ENCODE data around the gene AMBN.

Gene AMBN, protein sequence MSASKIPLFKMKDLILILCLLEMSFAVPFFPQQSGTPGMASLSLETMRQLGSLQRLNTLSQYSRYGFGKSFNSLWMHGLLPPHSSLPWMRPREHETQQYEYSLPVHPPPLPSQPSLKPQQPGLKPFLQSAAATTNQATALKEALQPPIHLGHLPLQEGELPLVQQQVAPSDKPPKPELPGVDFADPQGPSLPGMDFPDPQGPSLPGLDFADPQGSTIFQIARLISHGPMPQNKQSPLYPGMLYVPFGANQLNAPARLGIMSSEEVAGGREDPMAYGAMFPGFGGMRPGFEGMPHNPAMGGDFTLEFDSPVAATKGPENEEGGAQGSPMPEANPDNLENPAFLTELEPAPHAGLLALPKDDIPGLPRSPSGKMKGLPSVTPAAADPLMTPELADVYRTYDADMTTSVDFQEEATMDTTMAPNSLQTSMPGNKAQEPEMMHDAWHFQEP

DNA sequence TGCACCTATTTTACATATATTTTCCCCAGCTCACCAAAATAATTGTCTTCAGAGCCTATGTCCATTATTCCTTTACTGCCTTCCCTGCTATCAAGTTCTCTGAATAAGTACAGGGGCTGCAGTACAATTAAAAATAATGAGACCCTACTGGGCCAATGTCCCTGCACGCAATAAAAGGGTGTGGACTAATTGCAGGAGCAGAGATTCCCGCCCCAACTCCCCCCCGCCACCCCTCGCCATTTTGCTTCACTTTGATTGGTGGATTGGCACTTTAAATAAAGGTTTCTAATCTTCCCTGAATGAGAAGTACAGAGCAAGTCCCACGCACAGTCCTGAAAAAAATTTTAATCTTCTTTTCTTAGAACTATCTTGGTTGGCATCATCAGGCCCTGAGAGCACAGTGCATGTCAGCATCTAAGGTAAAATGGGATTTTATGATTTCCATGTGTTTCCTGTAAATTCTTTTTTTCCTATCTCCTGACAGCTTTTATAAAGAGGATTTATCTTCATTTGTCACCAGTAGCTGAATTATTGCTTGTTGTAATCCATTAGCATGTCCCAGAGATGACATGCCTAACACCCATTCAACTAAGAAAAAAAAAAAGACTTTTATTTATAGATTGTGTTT, at the start of gene AMBN:
Gene AMBN (plus strand): TSS at position 302 of the 628 bp plus-strand sequence. CDS start 103 bp downstream, at position 405.
- DNase-seq (ENCODE audit: low spot score) = no peak

DNA sequence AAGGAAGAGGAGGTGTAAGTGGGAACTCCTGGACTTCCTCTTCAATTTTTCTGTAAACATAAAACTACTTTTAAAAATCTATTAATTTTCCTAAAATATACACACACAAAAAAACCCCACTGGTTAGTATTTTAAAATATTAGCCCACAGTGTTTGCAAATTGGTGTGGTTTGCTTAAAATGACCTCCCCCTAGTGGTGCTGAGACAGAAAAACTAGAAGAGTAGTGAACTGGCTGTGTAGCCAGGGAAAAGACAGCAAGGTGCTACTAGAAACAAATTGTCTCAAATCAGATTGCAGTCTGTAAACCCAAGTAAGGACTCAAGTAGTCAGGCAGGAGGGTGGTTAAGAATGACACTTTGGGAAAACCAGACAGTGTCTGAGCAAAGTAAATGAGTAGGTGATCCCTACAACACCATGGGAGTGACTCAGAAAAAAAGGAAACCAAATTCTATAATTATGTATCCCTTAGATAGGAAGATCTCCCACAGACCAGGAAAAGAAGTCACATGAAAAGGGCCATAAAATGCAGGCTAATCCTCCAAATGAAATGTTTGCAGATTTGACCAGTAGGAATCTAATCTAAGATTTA, 47.7 kb upstream of the AMBN start:
- no peak for DNase-seq (ENCODE audit: low spot score)

DNA sequence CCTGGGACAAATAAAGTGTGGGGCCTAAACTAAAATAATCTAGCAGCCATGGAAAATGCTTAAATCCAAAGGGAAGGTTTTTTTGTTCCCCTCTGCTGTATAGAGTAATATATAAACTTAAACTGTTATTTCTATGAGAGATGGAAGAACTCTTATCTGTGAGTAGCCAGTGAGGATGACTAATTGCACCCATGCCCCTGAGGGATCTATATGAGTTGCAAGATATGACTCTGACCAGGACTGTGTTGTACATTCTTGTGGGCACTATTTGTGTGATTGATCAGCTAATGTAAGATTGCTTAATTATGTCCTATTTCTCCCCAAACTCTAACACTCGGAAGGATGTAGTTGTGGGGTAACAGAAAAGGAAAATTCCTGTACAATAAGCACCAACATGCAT, 35.2 kb upstream of the AMBN start:
- no peak for DNase-seq (ENCODE audit: low spot score)

DNA sequence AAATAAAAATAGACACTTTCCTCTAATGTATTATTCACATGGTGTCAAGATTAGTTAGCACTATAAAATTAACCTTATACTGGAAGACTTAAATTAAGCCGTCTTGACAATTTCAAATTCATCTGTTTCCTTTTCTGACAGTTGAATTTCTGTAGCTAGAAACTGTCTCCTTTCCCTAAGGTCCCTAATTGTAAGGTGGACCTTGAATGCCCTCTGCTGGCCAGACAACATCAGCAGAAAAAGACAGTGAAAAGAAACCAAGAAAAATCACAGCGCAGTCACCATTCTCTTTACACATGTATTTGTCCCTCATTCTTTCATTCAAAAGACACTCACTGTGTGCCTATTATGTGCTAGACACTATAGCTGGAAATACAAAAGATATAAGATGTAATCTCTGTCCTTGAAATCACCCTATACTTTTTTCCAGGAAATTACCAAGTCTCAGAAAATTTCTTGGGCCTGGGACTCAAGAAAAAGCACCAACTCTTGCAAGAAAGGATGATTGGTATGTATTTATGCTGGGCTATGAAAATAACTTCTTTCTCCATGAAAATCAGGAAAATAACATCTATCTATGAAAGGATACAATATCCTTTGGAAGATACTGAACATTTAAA, 32.7 kb upstream of the AMBN start:
- DNase-seq (ENCODE audit: low spot score) = peak; percentile 7

DNA sequence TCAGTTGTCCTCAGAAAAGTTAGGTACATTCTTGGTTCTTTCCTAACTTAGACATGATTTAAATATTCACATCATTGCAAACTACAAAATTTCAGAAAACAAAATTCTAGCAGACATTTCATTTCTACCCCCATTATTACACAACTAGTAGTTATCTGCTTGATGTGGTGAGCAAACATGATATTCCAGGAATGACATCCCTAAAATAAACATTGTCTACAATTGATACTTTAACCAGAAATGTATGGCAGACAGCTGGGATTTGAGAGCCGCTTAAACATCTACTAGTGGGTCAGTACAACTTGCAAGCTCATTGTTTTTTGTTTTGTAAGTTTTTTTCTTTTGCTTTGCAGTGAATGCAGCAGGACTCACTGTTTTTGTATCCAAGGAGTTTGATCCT, 32.1 kb upstream of the AMBN start:
- DNase-seq (ENCODE audit: low spot score) = no peak

DNA sequence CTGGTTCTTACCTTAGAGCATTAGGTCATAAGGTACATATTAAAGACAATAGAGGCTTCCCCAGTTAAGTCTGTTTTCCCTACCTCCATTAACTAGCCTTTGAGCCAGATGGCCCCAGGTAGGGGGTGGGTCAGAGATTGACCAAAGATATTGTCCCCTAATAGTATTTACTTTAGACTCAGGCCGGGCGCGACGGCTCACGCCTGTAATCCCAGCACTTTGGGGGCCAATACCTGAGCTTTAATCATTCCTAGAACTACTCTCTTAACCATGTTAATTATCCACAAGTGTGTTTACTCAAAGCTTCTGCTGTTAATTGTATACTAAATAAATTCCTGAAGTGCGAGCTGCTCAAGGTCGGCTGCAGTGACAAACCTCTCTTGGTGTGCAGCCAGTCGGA, 28.0 kb upstream of the AMBN start:
- DNase-seq (ENCODE audit: low spot score) = no peak

DNA sequence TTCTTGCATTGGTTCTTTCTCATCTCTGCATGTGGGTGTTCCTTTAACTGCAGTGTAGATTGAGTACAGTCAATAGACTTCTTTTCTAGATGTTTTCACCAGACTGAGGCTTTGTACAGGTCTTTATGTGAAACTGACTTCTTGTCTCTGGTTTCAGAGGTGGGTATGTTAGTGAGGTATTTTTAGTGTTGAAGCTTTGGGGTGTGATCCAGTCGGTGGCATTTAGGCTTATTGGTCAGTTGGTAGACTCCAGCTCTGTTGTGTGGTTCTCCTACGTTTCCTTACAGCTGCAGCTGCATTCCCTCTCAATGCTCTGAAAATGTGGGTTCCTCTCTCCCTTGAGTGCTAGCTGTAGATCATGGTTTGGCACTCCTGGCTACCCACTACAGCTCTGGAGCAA, 21.3 kb upstream of the AMBN start:
- DNase-seq (ENCODE audit: low spot score) = no peak

DNA sequence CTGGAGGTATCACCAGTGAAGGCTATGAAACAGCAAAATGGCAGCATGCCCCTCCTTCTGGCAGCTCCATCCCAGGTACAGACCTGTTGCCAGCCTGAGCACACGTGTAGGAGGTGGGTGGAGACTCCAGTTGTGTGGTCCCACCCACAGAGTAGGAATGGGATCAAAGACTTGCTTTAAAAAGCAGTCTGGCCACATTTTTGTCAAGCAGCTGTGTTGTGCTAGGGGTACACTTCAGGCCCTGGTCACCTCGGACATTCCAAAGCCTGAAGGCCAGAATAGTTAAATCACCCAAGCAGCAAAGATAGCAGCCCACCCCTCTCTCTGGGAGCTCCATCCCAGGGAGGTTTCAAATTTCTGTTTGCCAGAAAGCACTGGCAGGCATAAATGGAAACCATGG, 20.3 kb upstream of the AMBN start:
- no peak for DNase-seq (ENCODE audit: low spot score)

DNA sequence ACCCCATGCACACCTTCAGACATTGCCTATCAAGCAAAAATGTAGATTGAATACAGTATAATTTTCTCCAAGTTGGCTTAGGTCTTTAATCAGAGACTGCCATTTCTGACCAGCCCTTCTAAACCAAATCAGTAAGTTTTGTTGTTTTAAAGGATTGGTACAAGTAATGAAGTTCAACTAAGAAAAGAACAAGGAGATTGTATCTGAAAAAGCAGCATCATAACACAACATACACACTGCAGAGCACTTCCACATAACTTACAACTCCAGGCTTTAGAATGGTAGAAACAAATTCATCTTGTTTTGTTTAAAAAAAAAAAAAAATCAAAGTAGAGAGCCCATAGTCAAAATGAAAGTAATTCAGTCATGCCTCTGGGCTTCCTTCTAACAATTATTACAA, 16.1 kb upstream of the AMBN start:
- DNase-seq (ENCODE audit: low spot score) = no peak

DNA sequence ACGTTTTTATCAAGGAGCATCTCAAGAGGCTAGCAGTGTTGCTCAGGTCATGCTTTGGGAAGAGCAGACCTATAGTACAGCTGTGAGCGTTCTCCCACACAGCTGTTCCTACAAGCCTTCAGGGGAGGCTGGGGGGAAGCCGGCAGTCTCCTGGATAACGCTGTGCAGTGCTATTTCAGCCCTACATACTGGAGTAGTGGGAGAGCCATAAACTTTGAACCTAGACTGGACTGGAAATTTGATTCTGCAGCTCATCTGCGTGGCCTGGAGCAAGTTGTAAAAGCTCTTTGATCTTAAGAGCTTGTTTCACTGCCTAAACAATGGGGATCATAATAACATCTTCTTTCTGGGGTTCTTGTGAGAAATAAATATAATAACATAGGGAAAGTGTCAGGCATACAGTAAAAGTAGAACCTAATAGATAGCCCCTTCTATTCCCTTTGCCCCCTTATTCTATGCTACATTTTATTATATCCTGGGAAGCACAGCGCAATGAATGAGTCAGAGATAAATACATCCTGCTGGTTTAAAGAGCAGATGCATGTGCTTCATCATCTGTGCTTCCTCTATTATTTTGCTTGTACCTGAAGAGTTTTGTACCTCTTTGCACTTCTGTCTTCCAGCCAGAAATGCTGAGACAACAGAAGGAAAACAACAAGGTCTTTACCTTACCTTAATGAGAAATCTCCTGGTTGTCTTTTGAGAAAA, 14.7 kb upstream of the AMBN start:
- DNase-seq (ENCODE audit: low spot score) = no peak

DNA sequence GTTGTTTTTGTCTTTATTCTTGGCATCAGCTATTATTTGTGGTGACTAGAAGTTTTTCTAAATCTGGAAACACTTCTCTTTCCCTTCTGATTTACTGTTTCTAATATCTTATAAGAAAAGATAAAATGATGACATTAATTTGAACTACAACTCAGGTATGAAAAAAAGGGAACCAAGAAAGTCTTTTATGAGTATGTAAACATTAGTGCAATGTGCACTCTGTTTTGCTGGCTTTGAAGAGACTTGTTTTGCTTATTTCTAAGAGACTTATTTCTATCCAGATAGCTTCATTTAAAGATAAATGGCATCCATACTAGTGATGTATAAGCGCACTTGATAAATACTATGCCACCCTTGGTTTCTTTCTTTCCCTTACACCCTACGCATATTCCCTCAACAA, 10.1 kb upstream of the AMBN start:
- no peak for DNase-seq (ENCODE audit: low spot score)

DNA sequence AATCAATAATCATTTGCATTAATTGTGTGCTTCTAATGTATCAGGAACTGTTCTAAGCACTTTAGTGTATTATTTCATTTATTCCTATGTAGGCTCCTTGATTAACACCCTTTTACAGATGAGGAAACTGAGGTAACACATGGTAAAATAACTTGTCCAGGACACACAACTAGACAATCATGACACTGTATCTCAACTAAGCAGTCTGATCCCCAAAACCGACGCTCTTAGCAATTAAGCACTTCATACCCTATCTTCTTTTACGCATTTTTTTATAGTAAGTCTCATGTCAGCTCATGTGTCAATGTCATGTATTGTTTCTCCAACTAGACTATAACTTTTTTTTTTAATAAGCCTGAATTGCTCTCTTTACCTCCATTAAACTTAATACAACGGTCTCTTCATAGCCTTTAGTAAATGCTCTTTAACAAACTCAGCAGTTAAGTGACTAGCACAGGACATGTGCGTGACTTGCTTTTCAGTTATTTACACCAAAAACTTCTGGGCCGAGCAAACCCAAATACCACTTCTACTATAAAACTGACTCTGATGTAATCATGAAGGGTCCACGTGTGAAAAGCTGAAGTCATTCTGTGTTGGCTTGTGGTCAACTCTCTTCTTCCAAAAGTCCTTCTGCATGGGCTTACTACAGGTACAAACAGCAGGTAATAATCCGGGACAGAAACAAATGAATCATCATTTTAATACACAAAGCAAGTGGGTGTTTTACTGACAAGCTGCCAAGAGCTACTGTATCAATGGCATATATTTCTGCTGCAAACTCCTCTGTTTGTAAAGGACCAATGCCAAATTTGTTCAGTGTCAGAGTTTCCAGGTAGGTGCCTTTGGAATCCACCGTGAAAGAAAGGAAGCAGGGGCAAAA, 7.9 kb upstream of the AMBN start:
- no peak for DNase-seq (ENCODE audit: low spot score)

DNA sequence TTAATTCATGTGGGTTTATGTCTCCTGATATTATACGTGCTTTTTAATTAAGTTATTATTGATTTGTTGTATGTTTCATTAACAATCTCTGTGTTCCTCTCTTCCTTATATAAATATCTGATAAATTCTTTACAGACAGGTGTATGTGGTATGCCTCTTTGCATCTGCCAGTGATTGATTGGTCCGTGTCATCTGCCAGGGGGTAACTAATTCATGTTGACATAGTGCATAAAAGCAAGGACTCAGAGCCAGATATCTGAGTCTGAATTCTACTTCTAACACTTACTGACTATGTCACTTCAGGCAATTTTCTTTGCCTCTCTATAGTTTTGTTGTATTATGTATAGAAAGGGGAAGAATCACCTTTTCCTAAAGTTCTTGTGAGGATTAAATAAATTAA, 5.2 kb upstream of the AMBN start:
- DNase-seq (ENCODE audit: low spot score) = no peak

DNA sequence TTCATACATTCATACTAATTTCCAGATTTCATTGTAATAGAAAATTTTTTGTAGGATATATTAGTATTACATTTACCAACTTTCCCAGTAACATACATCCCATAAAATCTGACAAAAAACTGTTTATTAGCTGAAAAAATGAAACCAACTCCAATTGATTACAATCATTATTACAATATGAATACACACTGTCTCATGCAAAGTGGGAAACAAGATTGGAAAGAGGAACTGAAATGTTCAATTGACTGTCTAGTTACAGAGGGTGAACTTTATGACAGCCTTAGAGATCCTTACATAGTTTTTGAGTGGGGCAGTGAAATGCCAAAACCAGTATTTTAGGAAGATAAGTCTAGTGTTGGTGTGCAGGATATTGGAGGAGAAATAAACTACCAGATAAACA, 2.3 kb upstream of the AMBN start:
- DNase-seq (ENCODE audit: low spot score) = no peak

DNA sequence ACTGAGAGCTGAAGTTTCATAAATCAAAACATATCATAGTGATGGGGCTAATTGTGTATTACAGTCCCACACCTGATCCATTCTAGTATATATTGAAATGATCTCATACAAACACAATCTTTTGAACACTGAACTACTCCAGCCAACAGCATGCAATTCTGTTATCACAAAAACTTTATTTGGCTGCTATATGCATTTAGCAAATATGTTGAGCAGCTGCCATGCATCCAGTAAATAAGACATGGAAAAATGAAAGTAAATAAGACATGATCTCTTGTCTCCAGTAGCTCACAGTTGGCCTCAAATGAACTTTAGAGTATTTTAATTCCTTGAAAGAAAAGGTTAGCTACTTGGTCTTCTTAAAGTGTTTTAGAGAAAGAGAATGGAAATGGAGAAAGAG, 2.1 kb downstream of the AMBN start:
- DNase-seq (ENCODE audit: low spot score) = no peak

DNA sequence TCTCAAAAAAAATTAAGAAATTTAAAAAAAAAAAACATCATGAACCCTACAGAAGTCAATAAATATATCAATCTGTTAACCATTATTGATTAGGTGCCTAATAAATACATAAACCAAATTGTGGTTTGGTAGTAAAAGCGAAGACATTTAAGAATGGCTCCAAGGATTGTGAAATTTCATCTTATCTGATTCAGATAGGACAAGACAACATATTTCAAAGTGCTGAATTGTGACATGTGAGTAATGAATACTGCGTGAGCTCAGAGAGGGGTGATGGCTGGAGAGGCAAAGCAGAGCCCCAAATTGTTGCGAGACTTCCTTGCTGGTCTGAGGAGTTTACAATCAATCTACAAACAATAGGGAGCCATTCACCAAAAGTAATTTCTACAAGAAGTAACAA, 8.2 kb downstream of the AMBN start:
- DNase-seq (ENCODE audit: low spot score) = no peak

DNA sequence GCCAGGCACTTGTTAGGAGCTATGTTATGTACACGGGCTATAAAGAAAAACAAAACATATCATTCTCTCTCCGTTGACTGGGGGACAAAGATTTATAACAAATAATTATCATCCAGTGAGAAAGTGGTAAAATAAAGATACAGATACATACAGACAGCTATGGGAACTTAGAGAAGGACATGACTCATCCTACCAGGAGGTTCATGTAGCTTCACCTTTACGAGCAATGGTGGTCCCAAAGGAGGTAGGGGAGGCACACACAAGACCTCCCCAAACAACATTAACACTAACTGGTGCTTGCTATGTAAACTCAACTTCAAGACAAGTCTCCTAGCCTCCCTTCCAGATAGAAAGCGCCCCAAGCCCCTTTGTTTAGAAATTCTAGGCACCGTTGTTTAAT, 8.9 kb downstream of the AMBN start:
- no peak for DNase-seq (ENCODE audit: low spot score)

DNA sequence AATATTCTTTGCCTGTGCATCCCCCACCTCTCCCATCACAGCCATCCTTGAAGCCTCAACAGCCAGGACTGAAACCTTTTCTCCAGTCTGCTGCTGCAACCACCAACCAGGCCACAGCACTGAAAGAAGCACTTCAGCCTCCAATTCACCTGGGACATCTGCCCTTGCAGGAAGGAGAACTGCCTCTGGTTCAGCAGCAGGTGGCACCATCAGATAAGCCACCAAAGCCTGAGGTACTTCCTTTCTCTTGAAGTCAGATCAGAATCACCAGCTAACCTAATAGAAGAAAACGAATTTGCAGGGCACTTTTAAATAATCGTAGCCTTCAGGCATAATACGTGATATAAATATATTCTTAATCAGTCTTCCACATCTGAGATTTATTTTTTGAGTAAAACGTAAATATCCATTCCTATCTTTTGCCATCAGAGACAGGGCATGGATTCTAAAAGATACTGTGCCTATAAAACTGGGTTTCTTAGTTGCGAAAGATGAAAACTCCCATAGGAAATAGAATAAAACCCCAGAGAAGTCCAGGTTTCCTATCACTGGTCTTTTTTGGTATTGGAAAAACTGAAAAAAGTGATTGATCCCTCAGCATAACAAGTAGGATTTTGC, 9.5 kb downstream of the AMBN start:
- DNase-seq (ENCODE audit: low spot score) = peak; percentile 47

DNA sequence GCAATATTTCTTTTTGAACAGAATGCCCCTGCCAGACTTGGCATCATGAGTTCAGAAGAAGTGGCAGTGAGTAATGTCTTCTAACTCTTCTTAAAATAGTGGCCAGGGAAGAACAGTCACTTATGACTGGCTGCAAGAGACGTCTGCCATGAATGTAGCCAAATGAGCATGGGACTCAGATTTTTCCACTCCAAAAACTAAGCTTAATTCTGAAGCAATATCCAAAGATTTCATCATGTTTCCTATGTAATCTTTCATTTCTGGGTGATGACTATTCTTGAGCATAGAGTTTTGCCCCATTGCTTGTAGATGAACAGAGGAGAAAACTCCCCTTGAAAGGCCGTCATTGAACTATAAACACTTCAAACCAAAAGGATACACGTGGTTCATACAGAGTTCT, 11.8 kb downstream of the AMBN start:
- DNase-seq (ENCODE audit: low spot score) = no peak

DNA sequence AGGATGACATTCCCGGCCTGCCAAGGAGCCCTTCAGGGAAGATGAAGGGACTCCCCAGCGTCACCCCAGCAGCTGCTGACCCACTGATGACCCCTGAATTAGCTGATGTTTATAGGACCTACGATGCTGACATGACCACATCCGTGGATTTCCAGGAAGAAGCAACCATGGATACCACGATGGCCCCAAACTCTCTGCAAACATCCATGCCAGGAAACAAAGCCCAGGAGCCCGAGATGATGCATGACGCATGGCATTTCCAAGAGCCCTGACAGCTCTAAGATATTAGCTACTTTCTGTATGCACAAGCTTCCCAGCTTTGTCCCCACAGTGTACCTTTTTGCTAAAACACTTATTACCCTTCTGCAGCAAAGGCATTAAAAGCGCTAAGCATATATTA, 14.4 kb downstream of the AMBN start:
- DNase-seq (ENCODE audit: low spot score) = no peak

DNA sequence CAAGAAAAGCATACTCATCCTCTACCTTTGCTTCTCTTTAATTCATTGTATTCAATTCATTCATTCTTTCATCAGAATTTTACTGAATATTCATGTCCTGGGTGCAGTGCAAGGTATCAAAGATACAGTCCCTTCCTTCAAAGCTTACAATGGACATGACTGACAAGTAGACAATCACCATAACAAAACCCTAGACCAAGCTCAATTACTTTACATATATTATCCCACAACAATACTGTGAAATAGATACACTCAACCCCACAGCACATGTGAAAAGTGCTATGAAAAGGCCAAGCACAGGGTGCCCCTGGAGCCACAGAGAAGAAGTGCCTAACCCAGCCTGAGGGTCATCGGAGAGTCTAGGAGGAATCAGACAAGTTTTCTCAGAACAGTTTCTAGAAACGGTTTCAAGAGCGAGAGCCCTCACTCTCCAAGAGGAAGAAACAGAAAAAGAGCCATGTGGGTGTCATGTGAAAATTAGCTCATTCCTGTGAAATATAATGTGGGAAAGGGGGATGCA, 15.3 kb downstream of the AMBN start:
- no peak for DNase-seq (ENCODE audit: low spot score)

Data from hematopoietic multipotent progenitor cell treated with erythropoietin and hydrocortisone succinate and interleukin-3 and kit ligand, for 15 days (in vitro differentiated cells).